Daoy (cell line): ENCODE results near the gene SLC17A4. TPM values are rescaled to one million over a fixed set of nuclear protein-coding genes. Genes with fewer than 3 reads are reported as not detected.

Source experiments
- DNase-seq: peaks from one replicate; pipeline ENCODE4 v3.0.0-alpha.2; 2015; ENCODE audit warnings: low read depth
- total RNA-seq: library from RNA; depleted of rRNA; stranded (reverse); fragments of >200 nt; shearing (Covaris generic); gene quantifications from 2 replicates; pipeline ENCODE4 v1.2.3, GENCODE V29; 2014; rRNA removed

SLC17A4 gene, protein sequence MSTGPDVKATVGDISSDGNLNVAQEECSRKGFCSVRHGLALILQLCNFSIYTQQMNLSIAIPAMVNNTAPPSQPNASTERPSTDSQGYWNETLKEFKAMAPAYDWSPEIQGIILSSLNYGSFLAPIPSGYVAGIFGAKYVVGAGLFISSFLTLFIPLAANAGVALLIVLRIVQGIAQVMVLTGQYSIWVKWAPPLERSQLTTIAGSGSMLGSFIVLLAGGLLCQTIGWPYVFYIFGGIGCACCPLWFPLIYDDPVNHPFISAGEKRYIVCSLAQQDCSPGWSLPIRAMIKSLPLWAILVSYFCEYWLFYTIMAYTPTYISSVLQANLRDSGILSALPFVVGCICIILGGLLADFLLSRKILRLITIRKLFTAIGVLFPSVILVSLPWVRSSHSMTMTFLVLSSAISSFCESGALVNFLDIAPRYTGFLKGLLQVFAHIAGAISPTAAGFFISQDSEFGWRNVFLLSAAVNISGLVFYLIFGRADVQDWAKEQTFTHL
- not detected in 2 replicates for total RNA-seq

DNA sequence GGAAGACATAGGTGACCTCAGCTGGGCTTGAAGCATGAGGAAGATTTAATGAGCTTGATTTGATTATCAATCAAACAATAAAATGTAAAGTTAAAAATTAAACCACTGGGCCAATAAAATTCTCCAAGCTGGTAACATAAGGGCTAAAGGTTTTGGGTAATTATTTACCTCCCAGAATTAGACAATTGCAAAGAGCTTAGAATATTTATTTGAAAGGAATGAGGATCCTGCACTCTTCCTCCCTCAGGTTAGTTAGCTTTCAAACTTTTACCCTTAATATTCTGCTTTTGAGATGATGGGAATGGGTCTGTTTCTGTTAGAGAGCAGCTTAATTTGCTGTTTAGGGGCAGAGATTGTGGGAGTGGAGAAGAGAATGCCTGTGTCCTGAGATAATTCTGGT is at the start of gene SLC17A4:
SLC17A4 (plus strand) TSS at position 208 of the 400 bp plus-strand sequence. CDS start 7,221 bp downstream, outside the sequence.
- DNase-seq: no peak

DNA sequence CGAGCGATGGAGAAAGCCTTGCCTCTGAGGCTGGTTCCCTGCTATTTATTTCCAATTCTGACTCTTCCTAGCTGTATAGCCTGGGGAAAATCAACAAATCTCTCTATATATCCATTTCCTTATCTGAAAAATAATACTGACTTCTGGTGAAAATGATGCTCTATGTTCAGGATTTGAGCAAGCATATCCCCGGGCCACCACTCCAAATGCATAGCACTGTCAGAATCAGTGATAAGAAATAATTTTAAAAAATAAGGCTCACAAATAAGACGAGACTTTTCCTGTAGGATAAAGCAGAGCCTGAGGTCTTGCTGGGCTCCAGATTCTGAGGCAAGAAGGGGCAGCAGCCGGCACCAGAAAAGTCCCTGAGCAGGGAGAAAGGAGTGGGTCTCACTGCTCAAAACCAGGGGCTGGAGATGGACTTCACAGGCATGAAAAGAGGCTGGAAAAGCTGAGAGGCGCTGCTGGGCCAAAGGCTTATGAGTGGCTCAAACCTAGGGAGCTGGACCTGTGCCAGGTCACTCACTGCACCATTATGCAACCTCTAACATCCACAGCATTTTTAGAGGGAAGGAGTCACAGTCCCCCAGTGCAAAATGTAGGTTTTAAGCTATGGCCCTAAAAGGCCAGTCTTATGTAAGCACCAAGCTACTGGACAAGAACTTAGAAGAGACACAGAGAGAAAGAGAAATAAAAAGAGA is 48.1 kb upstream of the SLC17A4 start:
- DNase-seq: peak; percentile 29

DNA sequence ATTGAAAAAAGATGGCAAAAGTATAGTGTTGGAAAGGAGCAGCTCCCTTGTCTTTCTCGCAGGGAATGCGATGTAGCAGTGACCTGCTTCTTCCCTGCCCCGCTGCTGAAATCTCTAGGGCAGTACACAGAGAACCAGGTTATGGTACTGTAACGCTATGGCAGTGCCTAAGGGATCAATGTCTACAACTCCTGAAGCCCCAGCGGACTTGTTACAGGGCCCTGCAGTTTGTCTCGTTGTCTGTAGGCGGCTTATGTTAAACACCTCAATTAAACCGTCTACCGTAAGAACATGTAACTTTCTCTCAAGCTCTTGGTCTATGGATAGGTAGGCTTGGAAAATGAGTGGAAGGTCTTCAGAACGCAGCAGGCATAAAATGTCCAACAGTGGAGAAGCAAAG is 44.8 kb upstream of the SLC17A4 start:
- no peak for DNase-seq

GRCh38 chr6:25710287-25710686 is 44.3 kb upstream of the SLC17A4 start:
- no peak for DNase-seq

GRCh38 chr6:25713824-25714223 is 40.7 kb upstream of the SLC17A4 start:
- DNase-seq: no peak

DNA sequence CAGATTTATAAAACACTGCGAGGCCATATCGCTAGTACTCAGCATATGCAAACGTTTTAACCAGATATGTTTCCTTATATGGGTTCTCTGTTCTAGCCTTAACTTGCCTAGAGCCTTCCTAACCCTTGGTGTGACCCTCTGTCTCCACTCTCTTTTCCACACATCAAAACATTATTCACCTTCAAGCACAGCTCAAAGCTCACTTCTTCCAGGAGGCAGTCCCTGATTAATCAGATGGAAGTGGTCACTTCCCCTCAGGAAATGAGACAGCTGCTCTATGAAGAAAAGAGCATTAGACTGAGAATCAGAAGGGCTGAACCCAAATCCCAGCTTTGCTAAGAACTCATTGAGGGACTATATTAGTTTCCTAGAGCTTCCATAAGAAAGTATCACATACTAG is 39.8 kb upstream of the SLC17A4 start:
- DNase-seq: peak; percentile 18

DNA sequence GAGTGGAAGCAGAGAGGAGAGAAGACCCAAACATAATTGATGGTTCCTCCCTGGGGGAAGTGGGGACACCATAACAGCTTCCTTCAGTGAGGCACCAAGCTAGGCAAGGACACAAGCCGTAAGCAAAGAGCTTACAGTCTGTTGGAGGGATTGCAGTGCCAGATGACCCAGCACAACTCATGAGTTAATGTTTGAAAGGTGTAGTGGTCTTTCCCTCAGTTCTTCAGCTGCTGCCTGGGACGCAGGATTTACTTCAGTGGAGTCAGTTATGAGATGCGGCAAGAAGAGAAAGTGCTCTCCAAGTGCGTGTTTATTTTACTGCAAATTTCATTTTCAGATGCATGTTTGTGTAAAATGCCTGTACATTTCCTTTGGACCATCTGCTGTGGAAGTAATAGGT is 38.7 kb upstream of the SLC17A4 start:
- no peak for DNase-seq

- DNase-seq: peak; percentile 16
These were observed 36.4 kb upstream of the SLC17A4 start for GRCh38 chr6:25717866-25718740.

DNA sequence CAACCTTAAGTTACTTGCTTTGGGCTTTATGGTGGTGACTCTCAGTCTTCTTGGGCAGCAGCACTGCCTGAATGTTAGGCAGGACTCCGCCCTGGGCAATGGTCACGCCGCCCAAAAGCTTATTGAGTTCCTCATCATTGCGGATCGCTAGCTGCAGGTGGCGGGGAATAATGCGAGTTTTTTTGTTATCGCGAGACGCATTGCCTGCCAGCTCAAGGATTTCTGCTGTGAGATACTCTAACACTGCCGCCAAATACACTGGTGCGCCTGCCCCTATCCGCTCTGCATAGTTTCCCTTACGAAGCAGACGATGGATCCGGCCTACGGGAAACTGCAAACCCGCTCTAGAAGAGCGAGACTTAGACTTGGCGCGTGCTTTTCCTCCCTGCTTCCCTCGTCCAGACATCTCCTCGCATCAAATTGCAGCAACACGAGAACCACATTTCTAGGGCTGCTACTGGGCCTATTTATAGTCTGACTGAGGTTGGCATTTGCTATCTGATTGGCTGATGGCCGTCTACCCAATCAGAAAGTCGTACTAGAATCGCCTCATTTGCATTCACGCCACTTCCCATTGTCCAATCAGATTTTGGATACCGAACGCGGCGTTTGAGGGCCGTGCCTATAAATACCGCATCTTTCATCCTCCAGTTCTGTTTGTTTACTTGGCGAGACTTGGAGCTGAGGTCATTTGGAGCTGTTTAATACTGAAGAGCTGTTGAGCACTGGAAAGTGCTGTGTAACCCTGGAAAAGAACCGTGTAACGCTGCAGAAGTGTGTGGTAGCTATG is 28.2 kb upstream of the SLC17A4 start:
- DNase-seq: no peak

- DNase-seq: no peak
These were observed 27.5 kb upstream of the SLC17A4 start for GRCh38 chr6:25727028-25727427.

DNA sequence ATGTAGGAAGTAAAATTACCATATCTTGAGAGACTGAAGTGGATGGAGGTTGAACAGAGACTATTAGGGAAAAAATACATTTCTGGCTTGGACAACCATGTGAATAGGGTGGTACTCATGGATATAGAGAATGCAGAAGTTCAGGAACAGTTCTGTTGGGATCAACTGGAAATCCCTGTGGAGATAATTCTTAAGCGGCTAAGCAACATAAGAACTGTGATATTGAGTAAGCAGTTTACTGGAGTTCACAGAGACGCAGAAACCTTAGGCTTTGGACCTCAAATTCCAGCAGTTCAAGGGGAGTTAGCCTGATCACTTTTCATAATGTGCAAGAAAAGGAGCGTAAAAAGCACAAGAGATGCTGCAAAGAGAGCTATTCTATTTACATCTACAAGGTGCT is 23.6 kb upstream of the SLC17A4 start:
- DNase-seq: no peak

DNA sequence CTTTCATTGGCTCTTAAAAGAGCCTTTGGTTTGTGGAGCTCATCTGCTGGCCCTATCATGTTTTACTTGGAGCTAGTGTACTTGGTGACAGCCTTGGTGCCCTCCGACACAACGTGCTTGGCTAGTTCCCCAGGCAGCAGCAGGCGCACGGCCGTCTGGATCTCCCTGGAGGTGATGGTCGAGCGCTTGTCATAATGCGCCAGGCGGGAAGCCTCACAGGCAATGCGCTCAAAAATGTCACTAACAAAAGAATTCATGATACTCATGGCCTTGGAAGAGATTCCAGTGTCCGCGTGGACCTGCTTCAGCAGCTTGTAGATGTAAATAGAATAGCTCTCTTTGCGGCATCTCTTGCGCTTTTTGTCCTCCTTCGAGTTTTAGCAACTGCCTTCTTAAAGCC is 22.8 kb upstream of the SLC17A4 start:
- no peak for DNase-seq

GRCh38 chr6:25732468-25733198 is 21.9 kb upstream of the SLC17A4 start:
- DNase-seq: no peak

DNA sequence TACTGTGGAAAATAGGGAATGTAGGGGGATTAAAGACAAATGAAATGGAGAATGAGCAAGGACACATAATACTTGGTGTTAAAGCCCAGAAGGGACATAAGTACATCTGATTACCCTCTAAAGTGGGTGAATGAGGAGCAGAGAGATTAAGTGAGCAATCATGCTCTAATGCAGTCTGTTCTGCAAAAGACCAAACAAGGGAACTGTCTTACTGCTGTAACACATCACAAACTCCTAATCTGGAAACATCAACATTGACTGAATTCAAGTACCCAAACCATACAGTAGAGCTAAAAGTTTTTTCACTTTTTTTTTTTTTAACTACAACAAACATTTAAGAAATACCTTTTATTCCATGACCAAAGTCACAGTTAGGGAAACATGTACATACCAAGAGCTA is 19.3 kb upstream of the SLC17A4 start:
- DNase-seq: no peak

- no peak for DNase-seq
These were observed 10.7 kb upstream of the SLC17A4 start for GRCh38 chr6:25743868-25744267.

- DNase-seq: no peak
These were observed 8.7 kb upstream of the SLC17A4 start for GRCh38 chr6:25745836-25746235.

DNA sequence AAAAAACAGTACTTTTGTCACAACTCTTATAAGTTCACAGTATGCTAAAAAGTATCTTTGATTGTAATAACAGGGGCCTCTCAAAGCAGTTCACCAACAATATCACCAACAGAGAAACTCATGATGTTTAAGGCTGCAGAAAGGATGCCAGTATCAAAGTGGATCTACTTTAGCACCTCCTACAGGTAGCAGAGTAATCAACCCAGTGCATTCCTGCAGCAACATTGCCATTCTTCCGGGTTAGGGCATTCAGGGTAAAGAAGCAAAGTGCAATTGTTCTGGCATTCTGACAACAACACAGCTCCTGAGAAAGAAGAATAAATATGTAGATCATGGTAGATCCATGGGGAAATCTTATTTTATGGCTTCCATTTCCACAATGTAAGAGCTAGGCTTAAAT is 7.6 kb upstream of the SLC17A4 start:
- DNase-seq: no peak

DNA sequence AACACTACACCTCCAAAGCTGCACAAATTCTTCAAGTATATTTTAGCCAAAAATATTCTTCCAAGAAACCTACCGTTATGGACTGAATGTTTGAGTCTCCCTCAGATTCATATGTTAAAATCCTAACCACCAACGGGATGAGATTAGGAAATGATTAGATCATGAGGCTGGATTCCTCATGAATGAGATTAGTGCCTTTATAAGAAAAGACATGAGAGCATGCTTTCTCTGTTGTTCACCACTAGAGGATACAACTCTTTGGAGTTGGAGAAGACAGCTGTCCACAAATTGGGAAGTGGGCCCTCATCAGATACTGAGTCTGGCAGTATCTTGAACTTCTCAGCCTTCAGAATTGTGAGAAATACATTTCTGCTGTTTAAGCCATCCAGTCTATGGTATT is 7.1 kb upstream of the SLC17A4 start:
- DNase-seq: no peak

GRCh38 chr6:25748049-25748448 is 6.5 kb upstream of the SLC17A4 start:
- DNase-seq: no peak
